SKM-1 (cell line): ENCODE results near the gene MVB12A.

ENCODE experiments used
- DNase-seq: peaks from one replicate; lab custom pipeline; 2025; ENCODE audit not compliant: unreplicated experiment; lab: John Stamatoyannopoulos, UW

MVB12A gene

DNA sequence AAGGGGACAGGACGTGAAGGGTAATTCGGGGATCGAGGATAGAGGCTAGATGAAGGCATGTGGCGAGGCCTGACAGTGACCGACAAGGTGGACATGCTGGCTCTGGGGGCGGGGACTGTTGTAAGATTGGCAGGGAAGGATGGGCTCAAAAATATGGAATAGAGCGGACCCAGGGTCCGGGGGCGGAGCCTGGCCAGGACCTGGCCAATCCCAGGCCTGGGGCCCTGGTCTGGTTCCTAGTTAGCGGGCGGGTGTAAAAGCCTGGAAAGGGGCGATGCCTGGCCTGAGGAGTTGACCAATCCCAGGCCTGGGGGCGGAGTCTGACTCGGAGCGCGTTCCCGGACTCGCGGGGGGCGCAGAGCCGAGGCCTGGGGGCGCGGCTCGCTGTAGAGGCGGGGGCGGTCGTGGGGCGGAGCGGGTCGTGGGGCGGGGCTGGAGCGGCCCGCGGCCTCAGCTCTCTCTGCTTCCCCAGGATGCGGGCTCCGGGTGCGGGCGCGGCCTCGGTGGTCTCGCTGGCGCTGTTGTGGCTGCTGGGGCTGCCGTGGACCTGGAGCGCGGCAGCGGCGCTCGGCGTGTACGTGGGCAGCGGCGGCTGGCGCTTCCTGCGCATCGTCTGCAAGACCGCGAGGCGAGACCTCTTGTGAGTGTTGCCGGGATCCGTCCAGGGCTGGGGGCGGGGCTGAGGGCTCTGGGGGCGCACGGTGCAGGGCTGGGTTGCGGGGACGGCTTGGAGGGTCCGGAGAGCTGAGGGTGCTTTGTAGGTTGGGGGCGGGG, 50.4 kb downstream of the MVB12A start, which contains the start of gene SLC27A1:
SLC27A1 (plus strand) TSS at position 457 of the 774 bp plus-strand sequence; CDS start at position 474, 17 bp downstream.
- DNase-seq: peak; percentile 96

DNA sequence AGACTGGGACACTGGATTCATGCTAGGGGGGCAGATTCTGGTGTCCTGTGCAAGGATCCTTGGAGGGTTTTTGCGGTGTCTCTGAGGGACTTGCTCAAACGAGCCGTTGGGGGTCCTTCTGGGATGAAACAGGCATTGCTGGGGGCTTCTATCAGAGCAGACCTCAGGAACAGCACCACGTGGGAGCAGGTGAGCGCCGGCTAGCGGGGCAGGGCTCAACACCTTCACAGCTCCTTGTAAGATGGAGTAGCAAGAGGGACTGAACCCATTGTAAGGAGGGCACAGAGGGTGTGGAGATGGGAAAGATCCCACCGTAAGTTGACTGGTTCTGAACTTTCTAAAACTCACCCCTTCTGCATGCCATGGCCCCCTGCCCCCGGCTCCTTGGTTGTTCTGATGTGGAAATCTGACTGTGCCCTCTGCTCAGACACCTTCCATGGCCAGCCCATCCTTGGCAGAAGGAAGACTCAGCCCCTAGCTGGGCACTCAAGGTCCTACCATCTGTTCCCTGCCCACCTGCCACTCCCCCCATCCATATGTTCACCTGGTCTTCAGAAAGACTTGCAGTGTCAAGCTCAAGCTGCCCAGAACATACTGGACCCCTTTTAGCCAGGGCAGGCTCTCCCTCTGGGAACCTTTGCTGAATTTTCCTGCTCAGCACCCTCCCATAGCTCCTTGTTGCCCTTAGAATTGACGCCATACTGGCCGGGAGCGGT, 51.7 kb downstream of the MVB12A start:
- DNase-seq: no peak

DNA sequence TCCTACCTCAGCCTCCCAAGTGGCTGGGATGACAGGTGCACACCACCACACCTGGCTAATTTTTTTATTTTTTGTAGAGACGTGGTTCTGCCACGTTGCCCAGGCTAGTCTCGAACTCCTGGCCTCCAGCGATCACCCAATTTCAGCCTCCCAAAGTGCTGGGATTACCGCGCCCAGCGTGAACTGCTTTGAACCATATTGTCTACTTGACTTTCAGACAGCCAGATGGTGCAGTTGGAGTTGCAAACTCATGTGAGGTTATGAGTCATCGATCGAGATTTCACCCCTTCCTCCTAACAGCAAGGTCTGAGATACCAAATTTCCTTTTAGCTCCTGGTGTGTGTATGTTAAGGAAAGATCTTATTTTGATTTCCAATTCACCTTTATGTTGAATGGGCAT, 53.2 kb downstream of the MVB12A start:
- DNase-seq: peak; percentile 39
